GM13976 (cell line): ENCODE results near the gene PLCH1.
"Not testable (repeated sequence)": the region's sequence is repeated elsewhere in the genome, so short reads cannot be mapped to it uniquely, and the experiment has no call there.

Experiments
- DNase-seq: peaks from one replicate; pipeline ENCODE4 v3.0.0; 2012; ENCODE audit warnings: low spot score
- CTCF ChIP-seq: IDR thresholded peaks from 2 replicates; pipeline ENCODE4 v1.5.1; 2012; ENCODE audit warnings: borderline replicate concordance, mild to moderate bottlenecking; ENCODE audit not compliant: insufficient read depth; ENCODE audit errors: extremely low read depth, missing control alignments, control extremely low read depth
- in situ Hi-C: fragments of 300-500 bp; cut with MboI; formaldehyde crosslinking; loops from one replicate; pipeline ENCODE4 v1.12.0; 2022; ENCODE audit warnings: low sequenced_read_pairs, mixed read lengths, inconsistent platforms; ENCODE audit not compliant: unreplicated experiment

PLCH1 gene

DNA sequence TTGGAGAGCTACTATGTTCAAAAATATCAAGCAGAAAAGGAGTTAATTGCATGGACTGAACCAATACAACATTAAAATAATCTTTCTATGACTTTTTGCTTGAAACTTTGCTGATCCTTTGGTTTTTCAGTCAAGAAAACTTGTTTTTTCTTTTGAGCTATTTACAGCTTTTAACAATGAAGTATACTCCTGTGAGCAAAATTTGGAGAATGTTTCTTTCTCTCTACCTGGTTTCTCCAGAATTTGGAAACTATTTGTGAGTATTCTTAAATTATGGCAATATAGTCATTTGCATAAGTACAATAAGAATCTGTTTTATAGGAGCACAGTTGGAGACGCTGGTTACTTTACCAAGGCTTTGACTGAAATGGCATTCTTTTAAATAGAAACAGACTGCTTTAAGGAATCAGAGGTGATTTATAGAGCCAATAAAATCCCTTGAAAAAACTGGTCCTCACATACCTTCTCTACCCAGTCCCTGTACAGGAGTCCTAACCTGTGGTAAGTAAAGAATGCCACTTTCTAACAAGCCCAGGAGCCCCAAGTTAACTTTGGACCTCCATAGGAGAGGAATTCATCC lies 127.4 kb downstream of the PLCH1 start:
- in situ Hi-C loops = no loop called here
- no peak for TF ChIP-seq CTCF
- DNase-seq = no peak

DNA sequence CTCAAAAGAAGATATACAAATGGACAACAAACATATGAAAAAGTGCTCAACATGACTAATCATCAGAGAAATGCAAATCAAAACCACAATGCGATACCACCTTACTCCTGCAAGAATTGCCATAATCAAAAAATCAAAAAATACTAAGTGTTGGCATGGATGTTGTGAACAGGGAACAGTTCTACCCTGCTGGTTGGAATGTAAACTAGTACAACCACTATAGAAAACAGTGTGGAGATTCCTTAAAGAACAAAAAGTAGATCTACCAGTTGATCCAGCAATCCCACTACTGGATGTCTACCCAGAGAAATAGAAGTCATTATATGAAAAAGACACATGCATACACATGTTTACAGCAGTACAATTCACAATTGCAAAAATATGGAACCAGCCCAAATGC lies 129.7 kb downstream of the PLCH1 start:
- DNase-seq, in situ Hi-C loops: not testable (repeated sequence)

DNA sequence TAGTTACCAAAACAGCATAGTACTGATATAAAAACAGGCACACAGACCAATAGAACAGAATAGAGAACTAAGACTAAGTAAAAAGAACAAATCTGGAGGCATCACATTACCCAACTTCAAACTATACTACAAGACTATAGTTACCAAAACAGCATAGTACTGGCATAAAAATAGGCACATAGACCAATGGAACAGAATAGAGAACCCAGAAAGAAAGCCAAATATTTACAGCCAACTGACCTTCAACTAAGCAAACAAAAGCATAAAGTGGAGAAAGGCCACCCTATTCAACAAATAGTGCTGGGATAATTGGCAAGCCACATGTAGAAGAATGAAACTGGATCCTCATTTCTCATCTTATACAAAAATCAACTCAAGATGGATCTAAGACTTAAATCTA lies 130.5 kb downstream of the PLCH1 start:
- DNase-seq, in situ Hi-C loops: not testable (repeated sequence)

DNA sequence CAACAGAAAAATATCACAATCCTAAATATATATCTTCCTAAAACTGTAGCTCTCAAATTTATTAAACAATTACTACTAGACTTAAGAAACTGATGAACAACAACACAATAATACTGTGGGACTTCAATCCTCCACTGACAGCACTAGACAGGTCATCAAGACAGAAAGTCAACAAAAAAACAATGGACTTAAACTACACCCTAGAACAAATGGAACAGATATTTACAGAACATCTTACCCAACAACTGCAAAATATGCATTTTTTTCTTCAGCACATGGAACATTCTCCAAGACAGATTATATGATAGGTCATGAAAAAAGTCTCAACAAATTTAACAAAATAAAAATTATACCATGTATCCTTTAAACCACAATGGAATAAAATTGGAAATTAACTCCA lies 133.4 kb downstream of the PLCH1 start:
- no peak for DNase-seq
- in situ Hi-C loops = no loop called here
- TF ChIP-seq CTCF = no peak

DNA sequence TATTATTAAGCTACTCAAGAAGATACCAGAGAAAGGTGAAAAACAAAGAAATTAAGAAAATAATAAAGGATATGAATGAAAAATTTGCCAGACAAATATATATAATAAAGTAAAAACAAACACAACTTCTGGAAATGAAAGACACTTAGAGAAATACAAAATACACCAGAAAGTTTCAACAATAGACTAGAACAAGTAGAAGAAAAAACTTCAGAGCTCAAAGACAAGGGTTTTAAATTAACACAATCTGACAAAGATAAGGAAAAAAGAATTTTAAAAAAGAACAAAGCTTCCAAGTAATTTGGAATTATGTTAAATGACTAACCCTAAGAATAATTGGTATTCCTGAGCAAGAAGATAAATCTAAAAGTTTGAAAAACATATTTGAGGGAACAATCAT lies 135.3 kb downstream of the PLCH1 start:
- TF ChIP-seq CTCF = no peak
- in situ Hi-C loops = no loop called here
- DNase-seq = no peak

GRCh38 chr3:155608228-155608920 lies 136.5 kb downstream of the PLCH1 start:
- TF ChIP-seq CTCF = no peak
- DNase-seq = no peak
- in situ Hi-C loops = no loop called here

DNA sequence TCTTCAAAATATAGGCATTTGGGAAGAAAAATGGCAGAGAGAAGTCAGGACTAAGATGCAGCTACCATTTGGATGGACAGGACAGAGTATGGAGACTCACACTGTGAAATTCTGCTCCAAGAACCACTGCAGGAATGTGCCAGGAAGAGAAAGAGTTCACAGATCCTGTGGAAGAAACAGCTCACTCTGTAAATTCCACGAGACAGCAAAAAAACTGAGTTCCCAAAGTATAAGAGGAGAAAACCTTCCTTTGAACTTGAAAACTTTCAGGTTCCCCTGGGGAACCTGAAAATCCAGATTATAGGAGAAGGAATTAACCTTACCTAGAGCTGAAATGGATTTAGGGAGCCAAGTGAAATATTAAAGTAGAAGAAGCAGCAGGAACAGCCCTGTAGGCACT lies 137.1 kb downstream of the PLCH1 start:
- in situ Hi-C loops = no loop called here
- DNase-seq = no peak
- TF ChIP-seq CTCF = no peak

DNA sequence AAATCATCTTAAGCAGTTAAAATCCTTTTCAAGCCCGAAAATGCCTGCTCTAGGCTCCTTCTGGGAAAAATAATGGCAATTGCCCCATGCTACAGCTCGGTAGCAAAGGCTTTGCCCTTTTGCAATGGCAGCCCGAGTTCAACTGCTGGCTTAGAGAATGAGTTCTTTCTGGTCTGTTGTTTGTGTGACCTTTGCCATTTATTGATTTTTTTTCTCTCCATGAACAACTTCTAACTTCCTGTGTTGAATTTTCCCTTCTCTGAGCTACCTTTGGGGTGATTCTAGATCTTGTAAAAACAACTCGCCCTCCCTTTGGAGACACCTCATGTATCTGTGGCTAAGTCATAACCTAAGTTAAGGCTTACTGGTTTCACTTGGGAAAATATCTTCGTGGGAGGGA lies 139.3 kb downstream of the PLCH1 start:
- DNase-seq = no peak
- in situ Hi-C loops = no loop called here
- TF ChIP-seq CTCF = no peak
